Stimulated activated CD8-positive, alpha-beta memory T cell treated with anti-CD3 and anti-CD28 coated beads, Interleukin-2, amount 100 ng/mL, for 1 hour (primary cell): ENCODE results near the gene EPB41.
"Not testable (repeated sequence)": the region's sequence is repeated elsewhere in the genome, so short reads cannot be mapped to it uniquely, and the experiment has no call there.

Source experiments
- DNase-seq, 2 donors: peaks; one replicate each; pipeline ENCODE4 v3.0.0-alpha.2; 2020; ENCODE audit warnings: low read depth in 2 of 2

The EPB41 gene

GRCh38 chr1:29108041-29108440 is 193.7 kb downstream of the EPB41 start:
- not testable (repeated sequence) for DNase-seq

DNA sequence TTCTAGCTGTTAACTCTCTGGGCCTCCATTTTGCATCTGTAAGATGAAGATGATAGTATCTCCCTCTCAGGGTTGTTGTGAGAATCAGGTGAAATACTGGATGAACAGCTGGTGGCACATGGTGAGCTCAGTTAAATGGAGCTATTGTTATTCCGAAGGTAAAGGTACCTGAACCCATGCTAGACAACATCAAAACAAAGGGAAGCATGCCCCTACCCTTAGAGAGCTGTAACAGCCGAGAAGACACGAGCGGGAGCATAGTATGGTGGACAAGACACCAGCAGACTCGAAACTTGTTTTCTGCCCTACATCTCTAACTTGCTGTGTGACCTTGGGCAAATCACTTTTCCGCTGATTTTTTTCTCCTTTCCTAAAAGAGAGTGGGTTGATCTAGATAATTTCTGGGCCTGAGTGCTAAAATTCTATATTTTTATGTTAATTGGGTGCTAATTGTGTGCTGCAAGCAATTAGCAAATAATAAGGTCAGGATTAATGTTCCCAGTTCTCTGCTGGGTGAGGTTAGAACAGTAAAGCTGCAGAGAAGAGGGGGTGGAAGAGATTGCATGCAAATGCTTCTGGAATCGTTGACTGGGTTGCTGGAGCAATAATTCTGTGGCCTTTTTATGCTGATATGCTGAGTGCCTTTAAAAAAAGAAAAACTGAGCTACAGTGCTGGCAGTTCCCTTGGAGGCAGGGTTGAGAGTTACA is 198.5 kb downstream of the EPB41 start:
- no peak for DNase-seq

GRCh38 chr1:29113413-29114117 is 199.2 kb downstream of the EPB41 start:
- DNase-seq: no peak

GRCh38 chr1:29114654-29115053 is 200.3 kb downstream of the EPB41 start:
- DNase-seq: no peak

DNA sequence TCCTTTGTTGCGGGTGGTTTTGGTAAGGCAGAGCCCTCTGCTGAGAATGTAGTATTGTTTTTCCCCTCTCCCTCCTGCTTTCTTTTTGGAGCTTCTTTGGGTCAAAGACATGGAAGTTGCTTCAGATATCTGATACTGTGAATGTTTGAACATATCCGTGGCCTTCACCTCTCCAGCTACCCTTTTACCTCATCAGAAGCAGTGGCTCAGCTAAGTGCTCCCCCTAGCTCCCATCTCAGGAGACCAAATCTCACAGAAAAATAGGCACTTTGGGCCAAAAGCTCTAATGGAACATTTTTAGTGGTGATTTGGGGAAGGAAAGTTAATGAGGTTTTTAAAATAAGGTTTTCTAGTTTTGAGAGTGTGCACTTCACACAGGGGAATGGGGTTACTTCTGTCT is 203.0 kb downstream of the EPB41 start:
- DNase-seq: no peak

DNA sequence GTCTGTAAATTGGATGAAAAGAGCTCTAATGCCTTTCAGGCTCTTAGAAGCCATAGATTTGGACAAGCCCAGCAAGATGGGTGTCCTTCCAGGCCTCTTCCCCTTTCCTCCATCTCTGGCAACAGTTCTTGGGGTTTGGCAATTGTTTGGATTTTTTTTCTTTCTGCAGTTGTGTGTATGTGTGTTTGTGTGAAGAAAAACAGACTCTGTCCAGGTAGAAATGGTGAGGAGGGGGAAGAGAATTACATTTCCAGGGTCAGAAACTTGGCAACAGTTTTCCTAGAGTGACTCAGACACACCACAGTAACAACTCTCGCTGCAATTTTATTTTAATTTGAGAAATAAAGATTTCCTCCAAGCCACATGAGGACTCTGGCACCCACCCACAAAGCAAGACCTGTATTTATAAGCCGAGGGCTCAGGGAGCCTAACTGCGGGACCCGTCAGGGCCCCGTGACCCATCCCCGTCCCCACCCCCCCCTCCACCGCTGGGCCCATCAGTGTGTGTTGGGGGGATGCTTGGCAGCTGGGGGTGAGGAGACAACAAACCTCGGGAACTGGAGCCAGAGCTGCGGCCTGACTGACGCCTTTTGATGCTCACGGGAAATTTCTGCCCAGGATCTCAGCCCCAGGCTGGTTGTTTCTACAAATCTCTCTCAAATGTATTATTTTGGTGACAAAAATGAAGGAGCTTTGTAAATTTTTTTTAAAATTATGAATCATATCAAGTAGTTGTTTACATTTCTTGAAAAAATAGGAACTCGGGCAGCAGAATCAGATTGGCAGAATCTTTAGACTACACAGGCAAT is 205.0 kb downstream of the EPB41 start:
- DNase-seq: no peak

- DNase-seq: no peak
Observed at GRCh38 chr1:29120367-29120766, 206.0 kb downstream of the EPB41 start.

GRCh38 chr1:29120947-29121485 is 206.6 kb downstream of the EPB41 start:
- peak; percentile 20 to 31 for DNase-seq

DNA sequence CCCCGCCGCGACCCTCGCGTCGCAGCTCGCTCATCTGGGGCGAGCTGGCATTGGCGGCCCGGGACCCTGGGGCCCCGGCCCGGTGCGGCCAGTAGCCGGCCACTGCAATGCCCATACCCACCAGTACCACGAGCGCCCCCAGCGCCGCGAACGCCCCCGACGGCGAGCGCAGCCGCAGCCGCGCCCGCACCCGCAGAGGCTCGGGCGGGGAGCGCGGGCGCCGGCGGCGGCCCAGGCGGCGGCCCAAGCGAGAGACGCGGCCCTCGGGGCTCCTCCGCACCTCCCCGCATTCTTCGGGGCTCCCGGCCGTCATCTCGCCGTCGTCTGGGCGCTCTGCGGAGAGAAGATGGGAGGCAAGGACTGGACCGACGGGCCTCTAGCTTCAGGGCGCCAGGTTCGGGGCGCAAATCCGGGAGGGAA is 207.2 kb downstream of the EPB41 start:
- no peak for DNase-seq

- no peak for DNase-seq
Observed at GRCh38 chr1:29121936-29122681, 207.7 kb downstream of the EPB41 start.

GRCh38 chr1:29122682-29123052 is 208.3 kb downstream of the EPB41 start:
- no peak for DNase-seq

GRCh38 chr1:29123053-29123886 is 208.9 kb downstream of the EPB41 start:
- DNase-seq: no peak

DNA sequence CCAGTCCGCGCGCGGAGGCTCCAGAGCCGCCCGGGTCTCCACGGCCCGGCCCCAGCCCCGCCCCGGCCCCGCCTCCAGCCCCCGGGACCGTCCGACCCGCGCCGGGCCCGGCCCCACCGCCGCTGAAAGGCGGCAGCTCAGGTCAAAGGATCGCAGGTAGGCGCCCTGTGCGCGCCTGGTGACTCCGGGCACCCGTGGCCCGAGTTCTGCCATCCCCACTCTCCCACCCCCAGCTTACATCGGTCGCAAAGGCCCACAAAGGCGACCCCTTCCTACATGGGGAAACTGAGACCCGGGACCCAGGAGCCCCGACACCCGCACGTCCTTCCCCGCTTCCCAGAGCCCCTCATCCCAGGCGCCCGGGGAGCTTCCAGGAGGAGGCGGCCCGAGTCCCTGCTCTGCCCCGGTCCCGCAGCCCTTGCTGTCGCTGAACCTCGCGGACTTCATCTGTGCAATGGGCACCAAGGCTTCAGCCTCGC is 209.6 kb downstream of the EPB41 start, which contains the start of gene TMEM200B:
TMEM200B (minus strand) TSS at position 17 of the 479 bp plus-strand sequence. CDS start 2,075 bp downstream, outside the sequence.
- no peak for DNase-seq

- peak; percentile 7 to 19 for DNase-seq
Observed at GRCh38 chr1:29124366-29125236, 210.2 kb downstream of the EPB41 start.

- no peak for DNase-seq
Observed at GRCh38 chr1:29125237-29125641, 210.9 kb downstream of the EPB41 start.

DNA sequence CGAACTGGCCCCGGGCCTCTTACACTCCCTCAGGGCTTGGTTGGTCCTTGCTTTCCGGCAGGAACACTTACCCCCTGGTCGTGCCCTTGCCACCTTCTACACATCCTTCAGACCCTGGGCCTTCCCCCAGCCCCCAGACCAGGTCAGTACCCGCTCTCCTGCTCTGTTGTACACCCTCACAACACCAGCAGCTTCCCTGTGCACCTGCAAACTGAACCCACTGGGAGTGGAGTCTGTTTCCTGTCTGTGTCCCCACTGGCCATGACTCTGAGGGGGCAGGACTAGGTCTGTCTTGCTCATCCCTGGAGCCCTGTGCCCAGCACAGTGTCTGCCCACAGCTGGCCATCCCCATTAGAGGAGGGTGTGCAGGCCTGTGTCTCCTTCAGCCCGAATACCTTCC is 211.4 kb downstream of the EPB41 start:
- no peak for DNase-seq

DNA sequence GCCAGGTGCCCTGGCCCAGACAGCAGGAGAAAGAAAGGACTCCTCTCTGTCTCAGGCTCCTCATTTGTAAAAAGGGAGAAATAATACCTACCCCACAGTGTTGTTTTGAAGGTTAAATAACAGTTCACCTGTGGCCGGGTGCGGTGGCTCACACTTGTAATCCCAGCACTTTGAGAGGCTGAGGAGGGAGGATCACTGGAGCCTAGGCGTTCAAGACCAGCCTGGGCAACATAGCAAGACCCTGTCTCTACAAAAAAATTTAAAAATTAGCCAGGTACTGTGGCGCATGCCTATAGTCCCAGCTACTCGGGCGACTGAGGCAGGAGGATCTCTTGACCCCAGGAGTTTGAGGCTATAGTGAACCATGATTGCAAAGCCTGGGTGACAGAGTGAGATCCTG is 211.8 kb downstream of the EPB41 start:
- DNase-seq: no peak

DNA sequence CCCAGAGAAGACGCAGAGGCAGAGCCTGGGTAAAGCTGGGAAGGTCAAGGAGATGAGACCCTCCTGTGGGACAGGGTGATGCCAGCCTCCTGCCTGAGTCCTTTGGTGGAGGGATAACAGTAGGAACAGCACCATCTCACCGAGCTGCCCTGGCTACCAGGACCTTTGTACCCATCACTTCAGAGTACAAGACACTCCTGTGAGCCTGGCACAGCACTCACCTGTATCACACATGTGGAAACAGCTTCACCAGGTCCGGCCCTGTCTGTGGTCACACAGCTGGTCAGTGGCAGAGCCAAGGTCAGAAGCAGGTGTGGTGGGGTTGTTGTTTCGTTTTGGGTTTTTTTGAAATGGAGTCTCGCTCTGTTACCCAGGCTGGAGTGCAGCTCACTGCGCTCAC is 214.4 kb downstream of the EPB41 start:
- DNase-seq: no peak

GRCh38 chr1:29129916-29130315 is 215.5 kb downstream of the EPB41 start:
- no peak for DNase-seq
